Activated CD4-positive, alpha-beta memory T cell treated with anti-CD3 and anti-CD28 coated beads, Interleukin-2, amount 10 ng/mL, durations not matched to agents 7 days and 5 days (primary cell): ENCODE results near the gene RTL1. TPM values are rescaled to one million over a fixed set of nuclear protein-coding genes. Genes with fewer than 3 reads are reported as not detected.

Source experiments
- CTCF ChIA-PET: fragments of 350-600 bp; sonication (Branson Sonifier 250); formaldehyde crosslinking; loops from one replicate; lab custom pipeline; 2021; ENCODE audit warnings: antibody characterized with exemption, inconsistent platforms; lab: Charles Lee
- POLR2A ChIA-PET: fragments of 350-600 bp; sonication (Branson Sonifier 250); formaldehyde crosslinking; loops from one replicate; lab custom pipeline; 2021; ENCODE audit warnings: antibody characterized with exemption; lab: Charles Lee
- DNase-seq: peaks from one replicate; pipeline ENCODE4 v3.0.0-alpha.2; 2020
- H3K27ac Mint-ChIP-seq: one replicate; pipeline ENCODE4 v1.8.0; 2021; ENCODE audit warnings: mild to moderate bottlenecking, mixed read lengths
- H3K27me3 Mint-ChIP-seq: one replicate; pipeline ENCODE4 v1.8.0; 2021; ENCODE audit warnings: mixed read lengths
- H3K36me3 Mint-ChIP-seq: one replicate; pipeline ENCODE4 v1.8.0; 2021; ENCODE audit warnings: low read depth, mixed read lengths
- H3K4me1 Mint-ChIP-seq: one replicate; pipeline ENCODE4 v1.8.0; 2021; ENCODE audit warnings: mixed read lengths
- H3K4me3 Mint-ChIP-seq: one replicate; pipeline ENCODE4 v1.8.0; 2021; ENCODE audit warnings: mild to moderate bottlenecking, mixed read lengths
- H3K9me3 Mint-ChIP-seq: one replicate; pipeline ENCODE4 v1.8.0; 2021; ENCODE audit warnings: mixed read lengths
- total RNA-seq, 2 experiments: library from RNA; stranded (reverse); gene quantifications; one replicate each; pipeline ENCODE4 v1.2.3, GENCODE V29; 2021

Gene RTL1
- total RNA-seq, 2 experiments from 2014 or later, result not detected

GRCh38 chr14:100872259-100873095 is 31.0 kb downstream of the RTL1 start:
- Mint-ChIP-seq H3K27ac (no peak overlapping the region), H3K4me3 (no peak overlapping the region), H3K9me3 (peaks cover 5% of the 10 kb centered on the region), H3K4me1 (no peaks in the 10 kb centered on the region), H3K27me3 (no peaks in the 10 kb centered on the region), H3K36me3 (no peaks in the 10 kb centered on the region)
- ChIA-PET CTCF (no interaction called here), POLR2A (no interaction called here)
- DNase-seq, result no peak

DNA sequence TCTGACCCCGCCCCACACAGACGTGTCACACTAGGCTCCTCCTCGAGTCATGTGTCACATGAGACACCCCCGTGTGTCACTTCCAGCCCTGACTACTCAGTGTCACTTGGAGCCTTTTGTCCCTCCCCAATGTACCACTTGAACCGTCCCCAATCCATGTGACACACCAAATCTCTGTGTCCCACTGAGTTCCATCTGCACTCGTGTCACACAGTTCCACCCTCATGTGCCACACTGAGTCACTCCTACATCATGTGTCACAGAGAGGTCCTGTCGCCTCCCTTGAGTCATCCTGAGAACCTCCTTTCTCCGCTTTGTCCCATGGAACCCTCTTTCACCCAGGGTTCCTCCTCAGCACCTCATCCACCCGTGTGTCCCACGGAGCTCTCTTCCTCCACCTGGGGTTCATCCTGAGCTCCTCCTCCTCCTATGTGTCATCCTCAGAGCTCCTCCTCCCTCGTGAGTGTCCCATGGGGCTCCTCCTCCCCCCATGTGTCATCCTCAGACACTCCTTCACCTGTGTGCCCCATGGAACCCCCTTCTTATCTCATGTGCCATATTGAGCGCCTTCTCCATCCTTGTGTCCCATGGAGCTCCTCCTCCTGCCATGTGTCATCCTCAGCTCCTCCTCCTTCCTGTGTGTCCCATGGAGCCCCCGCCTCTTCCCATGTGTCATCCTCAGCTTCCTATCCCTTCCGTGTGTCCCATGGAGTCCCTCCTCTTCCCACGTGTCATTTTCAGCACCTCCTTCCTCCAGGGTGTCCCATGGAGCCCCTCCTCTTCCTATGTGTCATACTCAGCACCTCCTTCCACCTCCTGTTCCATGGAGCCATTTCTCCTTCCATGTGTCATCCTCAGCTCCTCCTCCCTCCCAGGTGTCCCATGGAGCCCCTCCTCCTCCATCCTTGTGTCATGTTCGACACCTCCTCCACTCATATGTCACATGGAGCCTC is 32.0 kb downstream of the RTL1 start:
- H3K4me1 Mint-ChIP-seq, result no peaks in the 10 kb centered on the region
- ChIA-PET POLR2A (no interaction called here), CTCF (no interaction called here)
- no peak overlapping the region for H3K4me3 Mint-ChIP-seq
- no peak overlapping the region for H3K27ac Mint-ChIP-seq
- DNase-seq, result no peak
- no peaks in the 10 kb centered on the region for H3K36me3 Mint-ChIP-seq
- H3K27me3 Mint-ChIP-seq, result no peaks in the 10 kb centered on the region
- peaks cover 5% of the 10 kb centered on the region for H3K9me3 Mint-ChIP-seq

- H3K4me3 Mint-ChIP-seq, result no peak overlapping the region
- H3K9me3 Mint-ChIP-seq, result peaks cover 5% of the 10 kb centered on the region
- H3K4me1 Mint-ChIP-seq, result no peaks in the 10 kb centered on the region
- H3K27me3 Mint-ChIP-seq, result no peaks in the 10 kb centered on the region
- DNase-seq, result no peak
- no peak overlapping the region for H3K27ac Mint-ChIP-seq
- ChIA-PET POLR2A (no interaction called here), CTCF (no interaction called here)
- H3K36me3 Mint-ChIP-seq, result no peaks in the 10 kb centered on the region
These were observed 34.7 kb downstream of the RTL1 start for GRCh38 chr14:100868621-100869370.

DNA sequence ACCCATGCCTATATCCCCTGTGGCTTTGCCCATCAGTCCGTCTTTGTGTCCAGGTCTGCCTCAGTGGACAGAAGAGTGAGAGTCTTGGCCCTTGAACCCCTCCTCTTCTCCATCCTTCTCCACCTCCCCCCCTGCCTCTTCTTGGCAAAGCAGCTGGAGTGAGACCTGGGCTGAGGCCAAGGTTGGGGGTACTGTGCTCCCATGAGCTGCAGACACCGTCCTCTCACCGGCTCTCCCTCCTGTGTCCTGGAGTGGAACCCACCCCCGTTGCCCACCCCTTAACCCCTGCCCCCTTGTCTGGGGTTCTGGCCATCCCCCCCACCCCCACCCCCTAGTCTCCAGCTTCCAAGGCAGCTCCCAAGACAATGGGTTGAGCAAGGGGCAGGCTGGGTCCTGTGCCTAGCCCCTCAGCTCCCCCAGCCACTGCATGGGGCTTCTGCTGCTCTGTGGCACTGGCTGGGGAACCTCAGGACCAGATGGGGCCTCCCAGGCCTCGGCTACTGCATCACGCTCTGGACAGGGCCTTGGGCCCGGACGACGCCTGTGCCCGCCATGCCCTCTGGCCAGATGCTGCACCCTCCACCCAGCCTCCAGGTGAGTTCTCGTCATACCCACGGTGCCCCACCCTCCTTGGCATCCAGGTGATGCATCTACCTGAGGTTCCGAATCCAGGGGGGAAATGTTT is 35.7 kb downstream of the RTL1 start:
- no peak for DNase-seq
- Mint-ChIP-seq H3K4me1 (no peaks in the 10 kb centered on the region), H3K27me3 (no peaks in the 10 kb centered on the region), H3K27ac (no peak overlapping the region), H3K36me3 (no peaks in the 10 kb centered on the region), H3K4me3 (no peak overlapping the region), H3K9me3 (no peaks in the 10 kb centered on the region)
- POLR2A ChIA-PET, result no interaction called here
- CTCF ChIA-PET, result no interaction called here

- Mint-ChIP-seq H3K4me1 (no peaks in the 10 kb centered on the region), H3K27ac (no peak overlapping the region), H3K36me3 (no peaks in the 10 kb centered on the region), H3K4me3 (no peak overlapping the region), H3K27me3 (no peaks in the 10 kb centered on the region), H3K9me3 (no peaks in the 10 kb centered on the region)
- POLR2A ChIA-PET, result no interaction called here
- CTCF ChIA-PET, result no interaction called here
- no peak for DNase-seq
These were observed 36.6 kb downstream of the RTL1 start for GRCh38 chr14:100866666-100867630.

DNA sequence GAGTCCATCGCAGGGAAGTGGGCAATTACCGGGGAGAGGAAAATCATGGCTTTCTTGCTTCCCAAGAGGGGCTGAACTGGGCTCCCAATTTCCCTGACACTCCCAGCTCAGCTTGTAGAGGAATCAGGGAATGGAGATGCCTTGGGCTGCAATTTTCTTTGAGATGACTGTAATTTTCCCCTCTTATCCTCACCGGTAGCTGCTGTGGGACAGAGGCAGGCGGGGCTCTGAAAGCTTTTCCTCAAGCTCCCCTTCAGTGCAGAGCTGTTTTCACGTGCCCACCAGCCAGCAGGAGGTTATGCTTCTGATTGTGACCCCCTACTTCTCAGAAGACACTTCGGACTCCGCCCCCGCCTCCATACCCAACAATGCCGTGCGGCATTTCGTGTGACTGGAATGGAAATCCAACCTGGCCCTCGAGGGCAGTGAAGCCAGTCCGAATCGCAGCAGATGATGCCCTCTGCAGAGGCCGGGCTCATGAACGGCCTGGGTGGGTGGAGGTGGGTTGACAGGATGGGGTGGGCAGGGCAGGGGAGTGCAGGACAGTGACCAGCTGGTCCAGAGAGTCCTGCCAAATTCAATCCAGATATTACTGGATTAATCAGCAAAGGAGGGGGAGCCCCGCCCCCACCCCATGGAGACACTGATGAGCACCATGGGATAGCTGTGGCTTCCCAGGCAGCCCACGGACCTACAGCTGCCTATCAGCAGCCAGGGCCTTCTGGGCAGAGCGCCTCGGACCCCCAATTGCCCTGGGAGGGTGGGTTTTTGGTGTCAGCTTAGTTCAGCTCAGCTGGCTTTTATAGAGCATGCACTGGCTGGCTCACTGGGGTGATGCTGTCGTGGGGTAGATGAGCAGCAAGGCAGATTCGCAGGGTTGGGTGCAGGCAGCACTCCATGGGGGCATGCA is 37.6 kb downstream of the RTL1 start:
- DNase-seq, result no peak
- H3K4me1 Mint-ChIP-seq, result no peaks in the 10 kb centered on the region
- H3K4me3 Mint-ChIP-seq, result no peak overlapping the region
- no peaks in the 10 kb centered on the region for H3K36me3 Mint-ChIP-seq
- H3K27me3 Mint-ChIP-seq, result no peaks in the 10 kb centered on the region
- H3K27ac Mint-ChIP-seq, result no peak overlapping the region
- no peaks in the 10 kb centered on the region for H3K9me3 Mint-ChIP-seq
- ChIA-PET CTCF (no interaction called here), POLR2A (no interaction called here)

GRCh38 chr14:100864960-100865681 is 38.4 kb downstream of the RTL1 start:
- Mint-ChIP-seq H3K9me3 (no peaks in the 10 kb centered on the region), H3K27ac (no peak overlapping the region), H3K27me3 (no peaks in the 10 kb centered on the region), H3K4me3 (no peak overlapping the region), H3K36me3 (no peaks in the 10 kb centered on the region), H3K4me1 (no peaks in the 10 kb centered on the region)
- POLR2A ChIA-PET, result no interaction called here
- CTCF ChIA-PET, result interaction anchor here (0.6 kb wide), 1 partner anchor 62 kb away, joined by 3 read pairs; no protein-coding TSS in a partner anchor
- no peak for DNase-seq

DNA sequence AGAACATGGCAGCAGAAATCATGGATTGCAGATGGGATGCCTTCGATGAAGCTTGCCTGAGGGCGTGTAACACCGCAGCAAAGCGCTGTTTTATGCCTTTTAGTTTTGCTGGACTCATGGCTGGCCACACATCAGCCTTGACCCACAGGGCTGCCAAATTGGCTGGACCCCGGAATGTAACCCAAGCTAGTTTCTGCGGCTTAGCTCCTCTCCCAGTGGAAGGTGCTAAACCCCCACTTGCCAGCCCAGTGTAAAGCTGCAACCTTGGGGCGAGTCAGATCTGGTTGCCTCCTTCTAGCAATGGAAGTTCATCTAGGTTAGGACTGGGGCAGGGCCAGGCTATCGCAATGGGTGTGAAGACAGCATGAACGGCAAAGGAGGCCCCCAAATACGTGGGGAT is 39.3 kb downstream of the RTL1 start:
- DNase-seq, result no peak
- Mint-ChIP-seq H3K9me3 (no peaks in the 10 kb centered on the region), H3K27ac (no peak overlapping the region), H3K36me3 (no peaks in the 10 kb centered on the region), H3K4me1 (no peaks in the 10 kb centered on the region), H3K27me3 (no peaks in the 10 kb centered on the region), H3K4me3 (no peak overlapping the region)
- POLR2A ChIA-PET, result no interaction called here
- CTCF ChIA-PET, result interaction anchor here (0.6 kb wide), 1 partner anchor 63 kb away, joined by 3 read pairs; no protein-coding TSS in a partner anchor

DNA sequence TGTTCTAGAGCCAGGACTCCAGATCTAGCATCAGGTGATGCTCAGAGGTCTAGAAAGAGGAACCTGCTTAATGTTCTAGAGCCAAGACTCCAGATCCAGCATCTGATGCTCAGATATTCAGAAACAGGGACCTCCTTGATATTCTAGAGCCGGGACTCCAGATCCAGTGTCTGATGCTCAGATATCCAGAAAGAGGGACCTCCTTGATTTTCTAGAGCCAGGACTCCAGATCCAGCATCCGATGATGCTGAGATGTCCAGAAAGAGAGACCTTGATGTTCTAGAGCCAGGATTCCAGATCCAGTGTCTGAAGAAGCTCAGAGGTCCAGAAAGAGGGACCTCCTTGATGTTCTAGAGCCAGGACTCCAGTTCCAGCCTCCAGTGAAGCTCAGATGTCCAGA is 40.7 kb downstream of the RTL1 start:
- H3K4me3 Mint-ChIP-seq, result no peak overlapping the region
- CTCF ChIA-PET, result interaction anchor here (0.5 kb wide), 1 partner anchor 169 kb away, joined by 4 read pairs; no protein-coding TSS in a partner anchor
- H3K36me3 Mint-ChIP-seq, result no peaks in the 10 kb centered on the region
- no peaks in the 10 kb centered on the region for H3K9me3 Mint-ChIP-seq
- no peaks in the 10 kb centered on the region for H3K4me1 Mint-ChIP-seq
- no peak for DNase-seq
- H3K27me3 Mint-ChIP-seq, result no peaks in the 10 kb centered on the region
- H3K27ac Mint-ChIP-seq, result no peak overlapping the region
- POLR2A ChIA-PET, result no interaction called here

DNA sequence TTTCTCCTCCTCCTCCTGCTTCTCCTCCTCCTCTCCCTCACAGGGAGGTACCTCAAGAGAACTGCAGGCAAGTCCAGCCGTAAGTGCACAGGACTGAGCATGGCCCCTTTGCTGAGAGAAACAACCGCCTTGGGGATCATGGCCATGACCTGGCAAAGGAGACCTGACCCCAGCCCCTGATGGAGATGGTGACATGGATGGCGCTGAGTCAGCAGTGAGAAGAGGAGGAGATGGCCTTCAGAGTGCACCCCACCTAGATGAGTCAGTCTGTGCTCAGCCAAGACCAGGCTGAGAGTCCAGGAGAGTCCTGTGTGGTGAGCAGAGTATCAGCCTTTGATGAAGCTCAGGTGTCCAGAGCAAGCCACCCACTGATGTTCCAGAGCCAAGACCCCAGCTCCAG is 41.2 kb downstream of the RTL1 start:
- no peaks in the 10 kb centered on the region for H3K36me3 Mint-ChIP-seq
- POLR2A ChIA-PET, result no interaction called here
- H3K4me3 Mint-ChIP-seq, result no peak overlapping the region
- CTCF ChIA-PET, result interaction anchor here (0.5 kb wide), 1 partner anchor 170 kb away, joined by 4 read pairs; no protein-coding TSS in a partner anchor
- H3K4me1 Mint-ChIP-seq, result no peaks in the 10 kb centered on the region
- H3K27ac Mint-ChIP-seq, result no peak overlapping the region
- DNase-seq, result no peak
- no peaks in the 10 kb centered on the region for H3K9me3 Mint-ChIP-seq
- no peaks in the 10 kb centered on the region for H3K27me3 Mint-ChIP-seq
